Upper lobe of left lung (tissue), 6 donors: ENCODE data around the gene STUB1. TPM values are rescaled to one million over a fixed set of nuclear protein-coding genes. Genes with fewer than 3 reads are reported as not detected.
A peak's percentile ranks its signal among the peaks of the same experiment; 100 is the strongest.

Experiments
- ATAC-seq, 2 donors: fragments of 200-7000 bp; cut with Tn5 transposase; one replicate each; pipeline ENCODE4 v1.9.1; 2022; ENCODE audit warnings: mild to moderate bottlenecking in 2 of 2, moderate library complexity in 2 of 2; ENCODE audit not compliant: low FRiP score in 2 of 2
- DNase-seq, 2 donors: peaks; one replicate each; pipeline ENCODE4 v3.0.0-alpha.2; 2019 to 2020
- H3K27ac ChIP-seq, 4 donors: fragments of 200-600 bp; sonication (generic); one replicate each; pipeline ENCODE4 v1.5.1; 2016 to 2019
- H3K27me3 ChIP-seq, 4 donors: fragments of 200-600 bp; sonication (generic); one replicate each; pipeline ENCODE4 v1.5.1; 2017 to 2019
- H3K36me3 ChIP-seq, 4 donors: fragments of 200-600 bp; sonication (generic); one replicate each; pipeline ENCODE4 v1.5.1; 2016 to 2019
- H3K4me1 ChIP-seq, 4 donors: fragments of 200-600 bp; sonication (generic); one replicate each; pipeline ENCODE4 v1.5.1; 2018 to 2019
- H3K4me3 ChIP-seq, 4 donors: fragments of 200-600 bp; sonication (generic); one replicate each; pipeline ENCODE4 v1.5.1; 2017 to 2019; ENCODE audit warnings: mild to moderate bottlenecking in 2 of 4, moderate library complexity in 1 of 4
- H3K9me3 ChIP-seq, 4 donors: fragments of 200-600 bp; sonication (generic); one replicate each; pipeline ENCODE4 v1.5.1; 2018 to 2019
- CTCF ChIP-seq, 6 experiments: fragments of 450-650 bp in 4 of 6; fragments of 200-600 bp in 2 of 6; sonication (generic) in 2 of 6; IDR thresholded peaks; one replicate each; pipeline ENCODE4 v1.5.1; 2016 to 2019; ENCODE audit warnings: antibody characterized with exemption in 6 of 6
- EP300 ChIP-seq, 4 donors: sonication (generic); formaldehyde crosslinking; IDR thresholded peaks; one replicate each; pipeline ENCODE4 v1.5.1; 2017; ENCODE audit warnings: antibody characterized with exemption in 4 of 4, control low read depth in 2 of 4
- POLR2A ChIP-seq, 4 donors: fragments of 450-650 bp; IDR thresholded peaks; one replicate each; pipeline ENCODE4 v1.5.1; 2016 to 2017; ENCODE audit warnings: antibody characterized with exemption in 4 of 4, mild to moderate bottlenecking in 2 of 4
- POLR2AphosphoS5 ChIP-seq, 2 donors: sonication (generic); formaldehyde crosslinking; IDR thresholded peaks; one replicate each; pipeline ENCODE4 v1.5.1; 2017; ENCODE audit warnings: antibody characterized with exemption in 2 of 2
- WGBS, 2 donors: methylation state at CpG; one replicate each; pipeline ENCODE4 v1.1.5; 2017 to 2018; 5-methylcytosine and 5-hydroxymethylcytosine counted together
- total RNA-seq, 6 donors: library from RNA; depleted of rRNA in 4 of 6; stranded (reverse); fragments of >200 nt in 4 of 6; gene quantifications; one replicate each; pipeline versions ENCODE4 v1.1.0 to v1.2.1, GENCODE V29; 2016 to 2021
- donor health status: DM: no; HTN: no; CAD: no; lungs with moderate emphysema.
- donor health status: DM: no; HTN: yes; CAD: no; lungs with severe emphysema.

The STUB1 gene
- total RNA-seq, 6 donors from 2014 or later = 101 to 186 (median 118) TPM

- TF ChIP-seq EP300 (IDR thresholded peaks at IDR 0.05) = no peak
- no peak for TF ChIP-seq POLR2A (IDR thresholded peaks at IDR 0.05)
- no peak for TF ChIP-seq POLR2AphosphoS5 (IDR thresholded peaks at IDR 0.05)
- TF ChIP-seq CTCF (IDR thresholded peaks at IDR 0.05) = no peak
- Histone ChIP-seq H3K36me3 (peaks cover 0 to 47% (median 14%) of the 10 kb centered on the region in 4 donors), H3K27ac (no peak overlapping the region)
Observed at GRCh38 chr16:654034-654433, 26.2 kb upstream of the STUB1 start.

GRCh38 chr16:657487-657886 is 22.7 kb upstream of the STUB1 start:
- Histone ChIP-seq H3K4me3 (no peak overlapping the region), H3K4me1 (peaks cover 13 to 26% (median 14%) of the 10 kb centered on the region in 4 donors), H3K9me3 (no peaks in the 10 kb centered on the region), H3K36me3 (peaks cover 0 to 45% (median 14%) of the 10 kb centered on the region in 4 donors), H3K27me3 (no peaks in the 10 kb centered on the region), H3K27ac (no peak overlapping the region)
- DNase-seq = no peak
- no peak for ATAC-seq
- TF ChIP-seq POLR2AphosphoS5 (IDR thresholded peaks at IDR 0.05) = no peak
- TF ChIP-seq CTCF (IDR thresholded peaks at IDR 0.05) = no peak
- WGBS, 2 donors = 98% methylated on average over 9 to 20 of the region's 22 CpGs

More at GRCh38 chr16:654034-654433, 26.2 kb upstream of the STUB1 start:
- DNase-seq (no peak), ATAC-seq (no peak)
- H3K9me3 ChIP-seq = no peaks in the 10 kb centered on the region
- H3K4me3 ChIP-seq = no peak overlapping the region
- no peaks in the 10 kb centered on the region for H3K27me3 ChIP-seq
- peaks cover 7 to 22% (median 11%) of the 10 kb centered on the region in 4 donors for H3K4me1 ChIP-seq
- WGBS, 2 donors = 87 to 97% methylated on average over 12 of the region's 12 CpGs

- H3K27me3 ChIP-seq = no peaks in the 10 kb centered on the region
- TF ChIP-seq POLR2A (IDR thresholded peaks at IDR 0.05) (no peak), POLR2AphosphoS5 (IDR thresholded peaks at IDR 0.05) (no peak), CTCF (IDR thresholded peaks at IDR 0.05) (no peak), EP300 (IDR thresholded peaks at IDR 0.05) (no peak)
- no peak for ATAC-seq
- H3K9me3 ChIP-seq = no peaks in the 10 kb centered on the region
- H3K36me3 ChIP-seq = peaks cover 0 to 38% (median 11%) of the 10 kb centered on the region in 4 donors
- peaks cover 13 to 20% (median 14%) of the 10 kb centered on the region in 4 donors for H3K4me1 ChIP-seq
- WGBS, 2 donors = 93 to 98% methylated on average over 6 to 31 of the region's 35 CpGs
- DNase-seq = no peak
- no peak overlapping the region for H3K27ac ChIP-seq
- H3K4me3 ChIP-seq = no peak overlapping the region
Observed at GRCh38 chr16:658679-659571, 21.3 kb upstream of the STUB1 start.

- Histone ChIP-seq H3K9me3 (no peaks in the 10 kb centered on the region), H3K27ac (peak overlapping the region in 1 of 4 donors; percentile 54), H3K36me3 (peaks cover 0 to 38% (median 11%) of the 10 kb centered on the region in 4 donors), H3K4me3 (no peak overlapping the region), H3K27me3 (no peaks in the 10 kb centered on the region), H3K4me1 (peaks cover 13 to 20% (median 14%) of the 10 kb centered on the region in 4 donors)
- TF ChIP-seq CTCF (IDR thresholded peaks at IDR 0.05) (no peak), POLR2A (IDR thresholded peaks at IDR 0.05) (no peak), EP300 (IDR thresholded peaks at IDR 0.05) (no peak), POLR2AphosphoS5 (IDR thresholded peaks at IDR 0.05) (no peak)
- 90 to 91% methylated on average over 5 to 20 of the region's 20 CpGs for WGBS, 2 donors
- ATAC-seq (no peak), DNase-seq (no peak)
Observed at GRCh38 chr16:659618-660017, 20.6 kb upstream of the STUB1 start.
